Measurements from ENCODE around the gene IFT27. TPM values are rescaled to one million over a fixed set of nuclear protein-coding genes. Genes with fewer than 3 reads are reported as not detected.

IFT27 gene
- polyA plus RNA-seq, 1 donor (not counting 4 experiments of a cell fraction or from before 2014, with no cell fraction given), result 18.5 TPM

- Histone ChIP-seq H3K79me2 (ENCODE audit: control insufficient read depth, insufficient read depth, low read length) (peaks cover 4% of the 10 kb centered on the region), H4K20me1 (ENCODE audit: control insufficient read depth, extremely low read depth, insufficient read depth, low read length) (no peaks in the 10 kb centered on the region), H3K27me3 (ENCODE audit: control insufficient read depth, extremely low read depth, insufficient read depth, low read length) (no peaks in the 10 kb centered on the region), H3K9ac (ENCODE audit: control insufficient read depth, extremely low read depth, insufficient read depth, low read length) (peak overlapping the region; percentile 76), H2AFZ (ENCODE audit: control insufficient read depth, low read length) (peak overlapping the region; percentile 85), H3K4me2 (ENCODE audit: control insufficient read depth, extremely low read depth, insufficient read depth, low read depth, low read length) (peak overlapping the region; percentile 99), H3K4me3 (ENCODE audit: control insufficient read depth in 2 of 3, extremely low read depth in 1 of 3, insufficient read depth in 2 of 3, low read depth in 1 of 3, low read length in 3 of 3) (peak overlapping the region; percentile 79 to 87 (median 85)), H3K9me1 (ENCODE audit: control insufficient read depth, extremely low read depth, insufficient read depth, low read length) (peaks cover 4% of the 10 kb centered on the region), H3K9me3 (ENCODE audit: control insufficient read depth, low read depth, low read length) (no peaks in the 10 kb centered on the region), H3K36me3 (ENCODE audit: control insufficient read depth in 2 of 2, extremely low read depth in 1 of 2, insufficient read depth in 2 of 2, low read length in 2 of 2) (no peaks in the 10 kb centered on the region), H3K27ac (ENCODE audit: control insufficient read depth, insufficient read depth, low read length) (peak overlapping the region; percentile 60), H3K4me1 (ENCODE audit: control insufficient read depth, extremely low read depth, insufficient read depth, low read length) (peaks cover 11% of the 10 kb centered on the region)
- FAIRE-seq (no peak), DNase-seq (ENCODE audit: low read depth, low spot score) (no peak)
- no peak for TF ChIP-seq CTCF (optimal IDR thresholded peaks at IDR 0.05 in 1 of 3, IDR thresholded peaks at IDR 0.05 in 1 of 3, conservative IDR thresholded peaks at IDR 0.05 in 1 of 3; ENCODE audit: extremely low read depth in 1 of 3, insufficient read depth in 2 of 3, low read length in 3 of 3)
- TF ChIP-seq EZH2 (IDR thresholded peaks at IDR 0.05; ENCODE audit: low read length), result no peak
- dilution Hi-C loops (cut with MboI; ENCODE audit: extremely low pct_ligation_motif_present, low sequenced_read_pairs), result loop anchor here (10.0 kb wide), 1 partner anchor 59 kb away; no protein-coding TSS in a partner anchor
Measured at GRCh38 chr22:36775586-36775963, 344 bp downstream of the IFT27 start.

GRCh38 chr22:36773935-36774334, 2.0 kb downstream of the IFT27 start:
- peaks cover 4% of the 10 kb centered on the region for H3K79me2 ChIP-seq (ENCODE audit: control insufficient read depth, insufficient read depth, low read length)
- no peaks in the 10 kb centered on the region for H3K36me3 ChIP-seq (ENCODE audit: control insufficient read depth in 2 of 2, extremely low read depth in 1 of 2, insufficient read depth in 2 of 2, low read length in 2 of 2)
- no peak overlapping the region for H3K27ac ChIP-seq (ENCODE audit: control insufficient read depth, insufficient read depth, low read length)
- no peak overlapping the region for H3K9ac ChIP-seq (ENCODE audit: control insufficient read depth, extremely low read depth, insufficient read depth, low read length)
- FAIRE-seq (no peak), DNase-seq (ENCODE audit: low read depth, low spot score) (no peak)
- dilution Hi-C loops (cut with MboI; ENCODE audit: extremely low pct_ligation_motif_present, low sequenced_read_pairs), result loop anchor here (10.0 kb wide), 1 partner anchor 61 kb away; no protein-coding TSS in a partner anchor
- peaks cover 11% of the 10 kb centered on the region for H3K4me1 ChIP-seq (ENCODE audit: control insufficient read depth, extremely low read depth, insufficient read depth, low read length)
- H3K9me3 ChIP-seq (ENCODE audit: control insufficient read depth, low read depth, low read length), result no peaks in the 10 kb centered on the region
- H3K27me3 ChIP-seq (ENCODE audit: control insufficient read depth, extremely low read depth, insufficient read depth, low read length), result no peaks in the 10 kb centered on the region
- peak; percentile 31 to 64 (median 32) for TF ChIP-seq CTCF (optimal IDR thresholded peaks at IDR 0.05 in 1 of 3, IDR thresholded peaks at IDR 0.05 in 1 of 3, conservative IDR thresholded peaks at IDR 0.05 in 1 of 3; ENCODE audit: extremely low read depth in 1 of 3, insufficient read depth in 2 of 3, low read length in 3 of 3)
- no peak for TF ChIP-seq EZH2 (IDR thresholded peaks at IDR 0.05; ENCODE audit: low read length)
- no peak overlapping the region for H2AFZ ChIP-seq (ENCODE audit: control insufficient read depth, low read length)
- no peaks in the 10 kb centered on the region for H4K20me1 ChIP-seq (ENCODE audit: control insufficient read depth, extremely low read depth, insufficient read depth, low read length)
- no peak overlapping the region for H3K4me3 ChIP-seq (ENCODE audit: control insufficient read depth in 2 of 3, extremely low read depth in 1 of 3, insufficient read depth in 2 of 3, low read depth in 1 of 3, low read length in 3 of 3)
- H3K4me2 ChIP-seq (ENCODE audit: control insufficient read depth, extremely low read depth, insufficient read depth, low read depth, low read length), result no peak overlapping the region
- peaks cover 4% of the 10 kb centered on the region for H3K9me1 ChIP-seq (ENCODE audit: control insufficient read depth, extremely low read depth, insufficient read depth, low read length)
